TTC549 (cell line): ENCODE data around the gene NCAPH2.

Source experiments
- FAIRE-seq: peaks from 2 replicates; lab custom pipeline; 2012; peaks lifted over from hg19 to GRCh38; lab: Jason Lieb, UNC

The NCAPH2 gene

DNA sequence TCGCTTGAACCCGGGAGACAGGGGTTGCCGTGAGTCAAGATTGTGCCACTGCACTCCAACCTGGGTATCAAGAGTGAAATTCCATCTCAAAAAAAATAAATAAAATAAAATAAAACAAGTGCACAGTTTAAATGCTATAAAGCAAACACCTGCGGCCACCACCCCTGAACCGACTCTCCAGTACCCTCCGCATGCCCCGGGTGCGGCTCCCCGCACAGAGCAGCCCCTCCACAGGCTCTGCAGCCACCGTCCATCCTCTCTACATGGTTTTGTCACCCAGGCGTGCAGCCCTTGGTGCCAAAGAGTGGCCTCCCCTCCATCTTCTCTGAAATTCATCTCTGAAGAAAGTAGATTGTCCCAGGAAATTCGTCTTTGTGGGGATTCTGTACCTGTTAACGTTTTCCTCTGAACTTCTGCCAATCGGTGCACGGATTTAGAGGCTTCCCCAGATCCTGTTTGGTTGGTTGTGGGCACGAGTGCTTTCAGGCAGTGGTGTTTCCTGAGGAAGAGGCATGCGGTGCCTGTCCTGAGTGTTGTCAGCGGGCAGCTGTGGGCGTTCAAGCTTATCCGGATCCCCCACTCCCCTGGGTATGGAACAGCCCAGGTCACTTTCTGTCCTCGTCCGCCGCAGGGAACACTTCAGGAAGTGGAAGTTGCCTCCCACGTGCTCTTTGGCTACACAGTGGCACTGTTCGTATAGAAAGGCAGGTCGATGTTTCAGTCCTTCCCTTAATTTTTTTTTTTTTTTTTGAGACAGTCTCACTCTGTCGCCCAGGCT, 17.3 kb upstream of the NCAPH2 start:
- FAIRE-seq = no peak

DNA sequence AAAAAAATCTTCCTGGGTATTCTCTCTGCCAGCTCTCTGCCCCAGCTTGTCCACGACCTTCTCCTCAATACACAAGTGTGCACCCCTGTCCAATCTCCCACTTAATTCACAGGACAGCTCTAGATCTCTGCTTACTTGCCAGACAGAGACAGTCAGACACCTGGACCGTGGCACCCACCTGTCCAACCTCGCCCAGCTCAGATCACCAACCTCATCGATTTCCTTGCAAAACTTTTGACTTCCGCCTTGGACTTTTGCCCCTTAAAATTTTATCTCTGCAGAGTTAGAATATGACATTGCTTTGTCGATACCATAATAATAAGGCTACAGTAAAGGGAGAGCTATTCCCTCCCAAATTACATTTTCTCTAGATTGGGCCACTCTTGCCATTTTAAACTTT, 10.9 kb upstream of the NCAPH2 start:
- no peak for FAIRE-seq

DNA sequence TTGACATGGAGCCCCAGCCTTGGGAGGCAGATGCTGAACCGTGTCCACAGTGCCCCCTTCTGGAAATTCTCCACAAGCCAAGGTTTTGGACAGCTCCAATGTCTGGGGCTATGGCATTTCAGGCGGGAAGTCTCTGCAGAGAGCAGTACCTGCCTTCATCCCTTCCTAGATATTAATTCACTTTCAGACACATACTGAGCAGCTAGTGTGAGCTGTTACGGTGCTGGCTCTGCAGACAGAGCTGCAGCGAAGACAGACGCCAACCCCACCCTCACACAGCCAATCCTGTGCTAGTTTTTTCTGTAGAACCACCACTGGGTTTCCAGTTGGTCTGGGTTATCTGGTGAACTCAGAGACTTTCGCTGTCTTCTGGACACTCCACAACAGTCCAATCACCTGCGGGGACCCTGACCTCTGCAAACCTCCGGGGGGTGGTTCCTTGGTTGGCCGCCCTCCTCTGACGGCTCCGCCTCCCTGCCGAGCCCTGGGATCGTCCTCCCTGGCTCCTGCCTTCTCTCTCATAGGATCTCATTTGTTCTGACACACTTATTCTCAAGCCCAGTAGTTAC, 9.6 kb upstream of the NCAPH2 start:
- peak; percentile 72 for FAIRE-seq

DNA sequence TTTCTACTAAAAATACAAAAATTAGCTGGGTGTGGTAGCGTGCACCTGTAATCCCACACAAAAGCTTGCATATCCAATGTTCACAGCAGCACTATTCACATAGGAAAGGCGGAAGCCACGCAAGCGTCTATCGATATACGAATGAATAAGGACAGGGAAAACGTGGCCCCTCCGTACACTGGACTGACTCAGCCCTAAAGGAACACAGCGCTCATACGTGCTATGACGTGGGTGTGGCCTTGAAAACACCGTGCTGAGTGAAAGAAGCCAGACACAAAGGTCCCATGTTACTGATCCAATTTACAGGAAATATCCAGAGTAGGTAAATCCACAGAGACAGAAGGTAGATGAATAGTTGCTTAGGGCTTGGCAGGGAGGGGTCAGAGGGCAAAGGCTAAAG, 7.6 kb upstream of the NCAPH2 start:
- no peak for FAIRE-seq

DNA sequence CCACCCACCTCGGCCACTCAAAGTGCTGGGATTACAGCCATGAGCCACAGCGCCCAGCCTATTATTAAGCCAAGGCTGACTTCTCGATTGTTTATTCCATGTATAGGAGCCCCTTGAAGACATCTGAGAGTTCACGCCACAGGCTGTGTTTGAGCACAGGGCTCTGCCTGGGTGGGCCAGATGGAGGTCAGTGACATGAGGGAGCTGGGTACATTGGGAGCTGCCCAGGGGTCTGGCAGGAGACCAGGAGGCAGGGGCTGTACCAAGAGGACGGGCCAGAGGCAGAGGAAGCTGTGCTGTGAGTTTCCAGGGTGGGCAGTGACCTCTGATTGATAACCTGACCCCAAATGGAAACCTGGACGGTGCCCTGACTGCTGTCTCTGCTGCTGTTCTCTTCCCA, 5.9 kb upstream of the NCAPH2 start:
- no peak for FAIRE-seq

DNA sequence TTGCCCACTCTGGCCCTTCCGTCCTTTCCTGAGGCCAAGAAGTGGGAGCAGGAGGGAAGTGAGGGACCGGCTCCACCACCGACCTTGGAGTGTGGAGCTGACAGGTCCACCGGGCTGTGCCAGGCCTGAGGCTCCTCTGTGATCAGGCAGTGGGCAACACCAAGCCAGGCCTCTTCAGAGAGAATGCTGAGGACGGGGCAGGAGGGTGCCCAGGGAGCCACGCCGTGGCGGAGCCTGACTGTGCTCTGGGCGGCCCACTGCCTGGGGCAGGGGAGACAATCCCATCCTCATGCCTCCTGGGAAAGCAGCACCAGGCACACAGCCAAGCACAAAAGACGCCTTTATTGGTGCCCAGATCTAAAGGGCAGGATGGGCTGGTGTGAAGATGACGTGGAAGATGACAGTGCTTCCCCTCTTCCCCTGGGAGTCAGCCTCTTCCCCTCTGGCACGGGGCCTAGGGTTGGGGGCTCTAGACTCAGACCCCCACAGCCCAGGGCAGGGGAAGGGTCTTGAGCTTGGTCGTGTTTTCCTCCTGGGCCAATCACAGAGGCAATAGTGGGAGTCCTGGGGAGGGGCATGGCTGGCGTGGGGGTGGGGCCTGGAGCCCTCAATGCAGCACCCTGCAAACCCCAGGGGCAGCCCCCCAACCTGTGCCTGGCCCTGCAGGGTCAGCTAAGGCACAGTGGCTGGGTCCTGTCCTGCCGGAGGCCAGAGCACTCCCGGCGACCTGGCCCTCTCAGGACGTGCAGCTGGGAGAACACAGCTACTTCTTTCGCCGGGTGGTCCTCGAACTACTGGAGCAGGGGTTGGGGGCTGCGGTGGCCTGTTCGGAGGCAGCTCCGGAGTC, 5.2 kb upstream of the NCAPH2 start:
- no peak for FAIRE-seq

DNA sequence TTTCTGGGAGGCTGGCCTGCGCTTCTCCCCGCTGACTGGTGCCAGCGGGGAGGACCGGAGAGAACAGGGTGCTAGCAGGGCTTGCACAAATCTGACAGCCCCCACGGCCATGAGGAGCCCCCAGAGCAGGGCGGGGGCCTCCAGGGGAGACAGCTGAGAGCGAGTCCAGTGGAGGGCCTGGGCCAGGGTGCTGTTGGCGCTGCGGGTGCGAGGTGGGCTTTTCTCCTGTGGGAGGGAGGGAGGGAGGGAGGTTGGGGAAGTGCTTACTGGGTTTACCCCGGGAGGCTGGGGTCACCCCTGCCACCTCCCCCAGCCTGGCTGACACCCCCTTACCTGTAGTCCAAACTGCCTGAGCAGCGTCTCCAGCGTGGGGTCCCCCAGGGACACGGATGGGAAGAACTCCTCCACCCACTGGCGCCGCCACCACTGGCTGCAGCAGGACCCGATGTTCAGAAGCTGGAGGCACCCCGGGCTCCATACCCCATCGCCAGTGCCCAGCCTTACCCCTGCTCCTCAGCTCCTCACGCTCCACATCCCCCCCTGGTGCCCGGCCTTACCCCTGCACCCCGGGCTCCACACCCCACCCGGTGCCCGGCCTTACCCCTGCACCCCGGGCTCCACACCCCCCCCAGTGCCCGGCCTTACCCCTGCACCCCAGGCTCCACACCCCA, 4.4 kb upstream of the NCAPH2 start:
- no peak for FAIRE-seq

DNA sequence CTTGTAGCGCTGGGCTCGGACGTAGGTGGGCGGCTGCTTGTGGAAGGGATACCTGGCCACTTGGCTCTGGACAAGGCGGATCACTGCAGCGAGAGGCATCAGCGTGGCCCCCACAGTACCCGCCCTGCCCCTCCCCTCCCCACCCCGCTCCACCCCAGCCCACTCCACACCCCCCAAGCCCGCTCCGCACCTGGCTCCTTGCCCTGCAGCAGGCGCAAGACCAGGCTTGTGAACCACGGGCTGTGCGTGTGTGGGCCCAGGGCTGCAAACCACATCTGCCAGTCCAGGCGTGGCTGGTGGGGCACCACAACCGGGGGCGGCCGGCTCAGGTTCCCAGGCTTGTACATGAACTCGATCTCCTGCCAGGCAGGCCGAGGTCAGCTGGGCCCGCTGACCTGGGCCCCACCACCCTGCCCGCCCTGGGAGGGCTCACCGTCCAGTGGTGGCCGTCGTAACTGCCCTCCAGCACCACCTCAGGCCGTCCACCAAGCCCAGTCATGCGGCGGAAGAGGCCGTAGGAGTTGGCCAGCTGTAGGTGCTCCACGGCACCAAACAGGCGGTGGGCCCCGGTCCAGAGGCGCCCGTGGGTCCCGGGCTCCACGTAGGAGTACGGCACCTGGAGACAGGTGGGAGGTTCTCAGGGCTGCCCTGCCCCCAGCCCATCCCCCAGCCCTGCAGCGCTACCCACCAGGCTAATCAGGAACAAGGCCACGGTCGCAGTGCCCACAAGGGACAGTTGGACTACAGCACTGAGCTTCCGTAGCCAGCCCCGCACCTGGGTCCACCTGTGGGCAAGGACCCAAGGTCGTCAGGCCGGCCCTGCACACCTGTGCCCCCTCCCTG, 3.4 kb upstream of the NCAPH2 start:
- no peak for FAIRE-seq

DNA sequence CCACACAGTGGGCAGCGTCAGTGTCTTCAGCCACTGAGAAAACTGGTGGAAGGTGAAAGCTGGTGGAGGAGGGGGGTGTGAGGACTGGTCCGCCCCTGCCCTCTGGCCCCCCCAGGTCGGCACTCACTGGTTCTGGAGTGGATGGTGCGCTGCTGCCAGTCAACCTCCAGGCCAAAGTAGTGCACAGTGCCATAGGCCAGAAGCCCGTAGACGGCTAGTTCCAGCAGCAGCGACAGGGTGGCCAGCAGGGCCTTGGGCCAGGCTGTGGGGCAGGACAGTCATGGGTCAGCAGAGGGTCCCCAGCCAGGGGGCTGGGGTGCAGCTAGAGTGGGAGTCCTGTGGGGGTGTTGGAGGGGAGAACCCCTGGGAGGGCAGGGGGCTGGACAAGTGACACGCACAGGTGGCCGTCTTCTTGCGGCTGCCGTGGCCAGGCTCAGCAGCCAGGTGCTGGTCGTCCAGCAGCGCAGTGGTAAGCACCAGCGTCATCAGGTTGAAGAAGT, 2.7 kb upstream of the NCAPH2 start:
- no peak for FAIRE-seq

DNA sequence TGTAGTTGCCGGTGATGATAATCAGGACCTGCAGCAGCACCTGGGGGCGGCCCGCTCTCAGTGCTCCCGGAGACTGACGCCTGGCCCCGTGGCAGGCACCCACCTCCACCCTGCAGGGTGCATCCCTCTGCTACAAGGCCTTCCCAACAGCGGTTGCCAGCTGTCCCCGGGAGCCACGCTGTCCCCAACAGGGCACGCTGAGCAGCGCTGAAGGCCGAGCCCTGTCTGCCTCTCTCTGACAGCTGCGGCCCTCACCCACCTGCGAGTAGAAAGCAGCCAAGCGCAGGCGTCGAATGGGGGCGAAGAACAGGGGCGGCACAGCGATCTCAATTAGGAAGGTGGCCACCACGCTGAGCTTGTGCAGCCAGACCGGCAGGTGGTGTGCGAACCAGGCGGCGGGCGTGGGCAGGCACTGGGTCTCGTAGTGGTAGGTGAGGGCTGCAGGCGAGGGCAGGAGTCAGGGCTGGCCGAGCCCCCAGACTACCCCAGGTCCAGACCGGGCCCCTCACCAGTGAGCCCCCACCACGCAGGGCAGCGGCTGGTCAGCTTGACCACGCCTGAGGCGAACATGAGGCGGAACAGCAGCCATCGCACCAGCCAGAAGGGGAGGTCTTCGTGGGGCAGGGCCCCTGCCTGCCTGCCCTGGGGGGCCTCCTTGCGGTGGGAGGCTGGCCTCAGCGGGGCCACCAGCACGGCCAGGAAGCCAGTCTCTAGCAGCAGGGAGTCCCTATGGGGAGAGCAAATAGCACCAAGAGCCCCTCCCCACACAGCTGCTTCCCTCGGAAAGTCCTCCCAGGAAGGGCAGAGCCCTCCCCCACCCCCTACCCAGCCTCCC, 2.0 kb upstream of the NCAPH2 start:
- no peak for FAIRE-seq

DNA sequence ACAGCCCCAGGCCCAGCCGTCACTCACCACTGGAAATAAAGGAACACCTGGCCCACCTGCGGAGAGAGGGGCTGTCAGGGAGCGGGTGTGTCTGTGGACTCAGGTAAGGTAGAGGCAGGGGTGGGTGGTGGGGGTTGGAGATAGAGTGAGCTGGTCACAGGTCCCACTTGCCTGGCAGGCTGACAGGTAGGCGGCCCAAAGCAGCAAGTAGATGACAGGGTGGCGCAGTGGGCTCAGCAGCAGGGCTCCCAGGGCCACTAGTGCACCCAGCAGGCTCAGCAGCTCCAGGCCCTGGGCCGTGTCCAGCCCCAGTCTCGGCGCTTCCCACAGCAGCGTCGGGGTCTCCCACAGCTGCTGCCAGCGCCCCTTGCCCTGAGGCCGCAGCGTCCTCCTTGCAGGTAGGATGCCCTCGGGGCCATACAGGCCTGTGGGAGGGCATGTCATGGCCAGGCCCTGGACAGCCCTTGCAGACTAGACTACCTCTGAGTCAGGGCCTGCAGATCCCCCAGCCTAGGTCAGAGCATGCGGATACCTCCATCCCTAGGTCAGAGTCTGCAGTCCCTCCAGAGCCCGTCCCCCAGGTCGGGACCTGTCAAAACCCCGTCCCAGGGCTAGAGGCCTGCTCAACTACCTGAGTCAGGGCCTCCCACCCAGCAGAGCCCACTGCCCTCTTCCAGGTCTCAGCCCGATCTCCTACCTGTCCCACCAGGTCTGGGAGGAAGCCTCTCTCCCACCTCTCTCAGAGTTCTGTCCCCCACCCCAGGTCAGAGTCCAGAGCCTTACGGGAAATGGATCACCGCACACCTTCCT, 1.2 kb upstream of the NCAPH2 start:
- no peak for FAIRE-seq

DNA sequence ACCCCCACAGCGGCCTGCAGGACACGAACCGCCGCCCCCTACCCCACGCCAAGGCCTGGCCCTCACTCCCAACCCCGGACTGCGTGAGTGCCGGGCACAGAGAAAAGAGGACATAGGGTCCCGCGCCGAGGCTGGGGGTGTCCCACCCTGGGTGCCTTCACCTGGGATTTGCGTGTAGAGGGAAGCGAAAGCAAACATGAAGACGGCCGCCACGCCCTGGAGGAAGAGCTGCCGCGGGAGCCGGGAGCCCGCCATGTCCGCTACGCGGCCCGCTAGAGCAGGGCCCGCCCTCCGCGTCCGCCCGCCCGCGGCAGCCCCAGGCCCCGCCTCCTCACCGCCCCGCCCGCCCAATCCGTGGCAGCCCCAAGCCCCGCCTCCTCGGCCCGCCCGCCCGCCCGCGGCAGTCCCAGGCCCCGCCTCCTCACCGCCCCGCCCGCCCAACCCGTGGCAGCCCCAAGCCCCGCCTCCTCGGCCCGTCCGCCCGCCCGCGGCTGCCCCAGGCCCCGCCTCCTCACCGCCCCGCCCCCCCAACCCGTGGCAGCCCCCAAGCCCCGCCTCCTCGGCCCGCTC, 518 bp upstream of the NCAPH2 start, which contains the start of gene LMF2:
Gene LMF2 (minus strand): TSS at position 282 of the 570 bp plus-strand sequence. CDS start 27 bp downstream, at position 255.
- no peak for FAIRE-seq

DNA sequence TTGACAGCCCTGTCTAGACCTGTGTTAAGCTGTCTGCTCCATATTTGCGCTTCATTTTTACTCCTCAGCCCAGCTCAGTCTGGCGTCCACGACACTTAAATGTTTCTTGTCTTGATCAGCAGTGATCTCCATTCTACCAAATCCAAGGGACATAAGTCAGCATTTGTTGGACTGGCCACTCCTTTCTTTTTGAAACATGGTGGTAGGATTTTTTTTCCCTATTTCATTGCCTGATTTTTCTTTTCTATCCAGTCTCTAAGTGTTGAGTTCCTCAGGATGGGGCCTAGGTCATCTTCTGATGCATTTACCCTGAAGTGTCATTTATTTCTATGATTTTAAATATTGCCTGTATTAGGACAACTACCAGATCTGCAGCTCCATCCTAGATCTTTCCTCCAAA, 873 bp downstream of the NCAPH2 start:
- FAIRE-seq = no peak

DNA sequence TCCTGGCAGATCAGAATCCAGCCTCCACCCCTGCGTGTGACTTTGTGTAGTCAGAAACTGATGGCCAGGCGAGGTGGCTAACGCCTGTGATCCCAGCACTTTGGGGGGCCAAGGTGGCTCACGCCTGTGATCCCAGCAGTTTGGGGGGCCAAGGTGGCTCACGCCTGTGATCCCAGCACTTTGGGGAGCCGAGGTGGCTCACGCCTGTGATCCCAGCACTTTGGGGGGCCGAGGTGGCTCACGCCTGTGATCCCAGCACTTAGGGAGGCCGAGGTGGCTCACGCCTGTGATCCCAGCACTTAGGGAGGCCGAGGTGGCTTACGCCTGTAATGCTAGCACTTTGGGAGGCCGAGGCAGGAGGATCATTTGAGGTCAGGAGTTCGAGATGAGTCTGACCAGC, 5.2 kb downstream of the NCAPH2 start:
- no peak for FAIRE-seq

DNA sequence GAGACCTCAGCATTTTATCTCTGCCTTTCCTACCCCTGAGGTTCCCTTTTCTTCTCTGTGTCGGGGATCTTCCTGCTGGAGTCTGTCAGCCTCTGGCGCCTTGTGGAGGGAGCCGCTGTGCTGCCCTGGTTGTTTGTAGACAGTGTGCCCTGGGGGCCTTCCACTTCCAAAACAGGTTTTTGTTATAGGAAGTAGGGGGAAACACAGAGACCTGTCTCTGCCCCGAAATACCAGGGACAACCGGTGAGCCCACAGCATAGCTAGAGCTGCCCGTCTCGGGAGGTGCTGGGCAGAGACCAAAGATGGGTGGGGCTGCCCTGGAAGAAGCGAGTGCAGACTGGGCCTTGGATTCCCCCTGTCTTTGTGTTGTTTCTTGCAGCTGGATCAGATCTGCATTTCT, 8.0 kb downstream of the NCAPH2 start:
- FAIRE-seq = no peak

DNA sequence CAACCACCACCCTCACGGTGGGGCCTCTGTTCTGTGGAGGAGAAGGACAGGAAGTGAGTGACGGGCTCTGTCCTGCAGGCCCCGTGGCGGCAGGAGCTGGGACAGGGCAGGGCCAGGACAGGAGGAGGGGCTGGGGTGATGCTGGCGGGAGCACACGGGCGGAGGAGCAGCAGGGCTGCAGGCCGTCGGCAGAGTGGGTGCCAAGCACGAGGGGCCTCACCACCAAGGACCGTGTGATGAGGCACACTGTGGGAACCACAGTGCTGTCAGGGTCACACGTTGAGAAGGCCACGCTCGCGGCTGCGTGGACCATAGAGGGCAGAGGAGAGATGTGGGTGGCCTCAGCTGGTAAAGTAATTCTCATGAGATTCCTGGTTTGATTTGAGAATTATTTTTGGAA, 8.9 kb downstream of the NCAPH2 start:
- no peak for FAIRE-seq

DNA sequence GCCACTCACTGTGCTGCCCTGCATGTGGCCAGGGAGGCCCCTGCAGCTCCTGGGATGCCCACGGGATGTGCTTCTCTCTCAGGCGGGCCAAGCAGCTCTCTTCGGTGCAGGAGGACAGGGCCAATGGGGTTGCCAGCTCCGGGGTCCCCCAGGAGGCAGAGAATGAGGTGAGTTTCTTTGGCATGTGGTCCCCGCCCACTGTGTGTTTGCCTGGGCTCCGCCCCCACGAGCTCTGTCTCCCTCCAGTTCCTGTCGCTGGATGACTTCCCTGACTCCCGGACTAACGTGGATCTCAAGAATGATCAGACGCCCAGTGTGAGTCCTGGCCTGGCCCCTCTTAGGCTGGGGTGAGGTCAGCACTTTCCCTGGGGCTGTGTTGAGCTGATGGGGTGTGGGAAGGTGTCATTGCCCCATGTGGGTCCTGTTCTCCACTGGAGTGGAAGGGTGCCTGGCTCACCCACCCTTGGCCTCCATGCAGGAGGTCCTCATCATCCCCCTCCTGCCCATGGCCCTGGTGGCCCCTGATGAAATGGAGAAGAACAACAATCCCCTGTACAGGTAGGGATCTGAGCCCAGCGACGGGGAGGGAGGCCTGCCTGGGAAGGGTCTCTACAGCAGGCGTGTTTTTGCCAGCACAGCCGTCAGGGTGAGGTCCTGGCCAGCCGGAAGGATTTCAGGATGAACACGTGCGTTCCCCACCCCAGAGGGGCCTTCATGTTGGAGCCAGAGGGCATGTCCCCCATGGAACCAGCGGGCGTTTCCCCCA, 9.7 kb downstream of the NCAPH2 start:
- FAIRE-seq = no peak

DNA sequence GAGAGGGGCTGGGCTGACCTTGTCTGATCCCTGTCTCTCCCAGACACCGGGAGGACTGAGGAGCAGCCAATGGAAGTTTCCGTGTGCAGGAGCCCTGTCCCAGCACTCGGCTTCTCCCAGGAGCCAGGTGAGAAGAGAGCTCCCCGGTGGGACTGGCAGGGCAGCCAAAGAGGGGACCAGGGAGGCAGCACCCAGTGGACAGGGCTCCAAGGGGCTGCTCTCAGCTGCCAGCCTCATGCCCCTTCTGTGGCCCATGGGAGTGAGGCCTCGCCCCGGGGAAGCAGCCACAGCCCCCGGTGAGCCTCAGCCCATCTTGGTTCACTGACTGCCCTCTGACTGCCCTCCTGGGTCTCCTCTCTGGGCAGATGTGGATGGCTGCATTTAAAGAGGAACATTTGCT, 10.6 kb downstream of the NCAPH2 start:
- no peak for FAIRE-seq

DNA sequence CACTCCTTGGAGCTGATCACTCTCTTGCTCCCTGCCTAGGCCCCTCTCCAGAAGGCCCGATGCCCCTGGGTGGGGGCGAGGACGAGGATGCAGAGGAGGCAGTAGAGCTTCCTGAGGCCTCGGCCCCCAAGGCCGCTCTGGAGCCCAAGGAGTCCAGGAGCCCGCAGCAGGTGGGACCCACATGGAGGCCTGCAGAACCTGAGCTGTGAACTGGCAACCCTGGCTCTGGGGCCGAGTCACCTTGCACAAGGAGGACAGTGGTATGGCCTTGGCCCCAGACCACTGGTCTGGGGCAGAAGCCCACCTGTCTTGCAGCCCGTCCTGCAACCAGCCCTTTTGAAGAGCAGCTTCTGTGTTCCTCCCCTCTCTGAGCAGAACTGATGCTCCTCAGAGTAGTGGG, 11.1 kb downstream of the NCAPH2 start:
- no peak for FAIRE-seq
